ENCODE data around the gene APOC4. TPM values are rescaled to one million over a fixed set of nuclear protein-coding genes. Genes with fewer than 3 reads are reported as not detected.

APOC4 gene
- total RNA-seq, 1 donor from 2014 or later: not detected

DNA sequence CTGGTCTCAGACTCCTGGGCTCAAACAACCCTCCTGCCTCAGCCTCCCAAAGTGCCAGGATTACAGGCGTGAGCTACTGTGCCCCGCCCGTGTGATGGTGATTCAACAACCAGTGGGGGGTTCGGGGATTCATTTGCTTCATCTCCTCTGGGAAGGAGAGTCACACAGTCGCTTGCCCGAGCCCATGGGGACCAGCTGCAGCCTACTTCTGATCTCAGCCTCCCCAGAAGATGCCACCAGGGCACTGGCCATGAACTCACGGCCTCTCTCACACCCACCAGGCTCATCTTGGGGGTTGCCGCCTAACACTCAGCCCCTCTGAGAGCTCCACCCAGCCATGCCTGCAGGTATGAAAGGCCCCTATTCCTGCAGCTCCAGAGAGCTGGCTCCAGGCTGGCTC, 44.2 kb upstream of the APOC4 start:
- Mint-ChIP-seq H3K9me3 (ENCODE audit: unreplicated experiment) (no peaks in the 10 kb centered on the region), H3K36me3 (ENCODE audit: low read depth, unreplicated experiment) (peaks cover 43% of the 10 kb centered on the region), H3K4me1 (ENCODE audit: unreplicated experiment) (no peaks in the 10 kb centered on the region), H3K27ac (ENCODE audit: unreplicated experiment) (no peak overlapping the region), H3K27me3 (ENCODE audit: unreplicated experiment) (peaks cover 15% of the 10 kb centered on the region), H3K4me3 (ENCODE audit: unreplicated experiment) (no peak overlapping the region)
- DNase-seq (ENCODE audit: low spot score): no peak
- TF ChIP-seq CTCF (IDR thresholded peaks at IDR 0.05; ENCODE audit: unreplicated experiment): no peak

DNA sequence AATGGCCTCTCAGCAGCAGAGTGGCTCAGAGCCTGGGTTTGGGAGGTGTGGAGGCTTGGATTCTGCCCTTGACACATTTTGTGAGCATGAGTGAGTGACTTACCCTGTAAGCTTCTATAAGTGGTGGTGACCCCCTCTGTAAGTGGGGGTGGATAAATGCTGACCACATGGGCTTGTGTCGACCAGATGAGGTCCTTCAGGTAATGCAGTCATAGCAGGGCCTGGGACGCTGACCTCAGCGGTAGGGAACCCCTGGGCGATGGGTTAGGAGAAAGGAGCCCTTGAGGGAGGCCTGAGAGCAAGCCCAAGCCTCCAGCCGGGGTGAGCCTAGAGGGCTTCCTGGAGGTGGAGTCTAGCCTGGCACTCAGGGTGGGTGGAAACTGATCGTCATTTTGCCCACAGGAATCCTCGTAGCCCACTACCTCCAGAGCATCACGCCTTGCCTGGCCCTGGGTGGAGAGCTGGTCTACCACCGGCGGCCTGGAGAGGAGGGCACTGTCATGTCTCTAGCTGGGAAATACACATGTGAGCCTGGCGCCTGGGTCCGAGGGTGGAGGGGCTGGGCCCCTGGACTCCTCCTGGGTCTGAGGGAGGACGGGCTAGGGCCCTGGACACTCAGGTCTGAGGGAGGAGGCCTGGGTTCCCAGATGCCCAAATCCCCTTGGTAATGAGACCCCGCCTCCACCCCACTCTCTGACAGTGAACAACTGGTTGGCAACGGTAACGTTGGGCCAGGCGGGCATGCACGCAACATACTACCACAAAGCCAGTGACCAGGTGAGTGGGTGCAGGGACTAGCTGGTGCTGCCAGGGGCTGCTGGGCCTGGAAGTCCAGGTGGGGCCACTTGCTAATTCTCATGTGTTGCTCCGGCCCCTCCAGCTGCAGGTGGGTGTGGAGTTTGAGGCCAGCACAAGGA, 41.5 kb upstream of the APOC4 start:
- Mint-ChIP-seq H3K4me1 (ENCODE audit: unreplicated experiment) (no peaks in the 10 kb centered on the region), H3K4me3 (ENCODE audit: unreplicated experiment) (no peak overlapping the region), H3K9me3 (ENCODE audit: unreplicated experiment) (no peaks in the 10 kb centered on the region), H3K36me3 (ENCODE audit: low read depth, unreplicated experiment) (peaks cover 29% of the 10 kb centered on the region), H3K27me3 (ENCODE audit: unreplicated experiment) (peaks cover 15% of the 10 kb centered on the region), H3K27ac (ENCODE audit: unreplicated experiment) (no peak overlapping the region)
- DNase-seq (ENCODE audit: low spot score): no peak
- no peak for TF ChIP-seq CTCF (IDR thresholded peaks at IDR 0.05; ENCODE audit: unreplicated experiment)

- H3K36me3 Mint-ChIP-seq (ENCODE audit: low read depth, unreplicated experiment): peaks cover 14% of the 10 kb centered on the region
- H3K27ac Mint-ChIP-seq (ENCODE audit: unreplicated experiment): no peak overlapping the region
- H3K9me3 Mint-ChIP-seq (ENCODE audit: unreplicated experiment): no peaks in the 10 kb centered on the region
- no peak for TF ChIP-seq CTCF (IDR thresholded peaks at IDR 0.05; ENCODE audit: unreplicated experiment)
- no peak overlapping the region for H3K4me3 Mint-ChIP-seq (ENCODE audit: unreplicated experiment)
- H3K27me3 Mint-ChIP-seq (ENCODE audit: unreplicated experiment): peaks cover 8% of the 10 kb centered on the region
- H3K4me1 Mint-ChIP-seq (ENCODE audit: unreplicated experiment): no peaks in the 10 kb centered on the region
- DNase-seq (ENCODE audit: low spot score): no peak
Observed at GRCh38 chr19:44903216-44903601, 38.8 kb upstream of the APOC4 start.

- H3K27me3 Mint-ChIP-seq (ENCODE audit: unreplicated experiment): peaks cover 7% of the 10 kb centered on the region
- H3K27ac Mint-ChIP-seq (ENCODE audit: unreplicated experiment): no peak overlapping the region
- no peaks in the 10 kb centered on the region for H3K4me1 Mint-ChIP-seq (ENCODE audit: unreplicated experiment)
- H3K9me3 Mint-ChIP-seq (ENCODE audit: unreplicated experiment): no peaks in the 10 kb centered on the region
- peak; percentile 87 for DNase-seq (ENCODE audit: low spot score)
- H3K36me3 Mint-ChIP-seq (ENCODE audit: low read depth, unreplicated experiment): peaks cover 13% of the 10 kb centered on the region
- no peak overlapping the region for H3K4me3 Mint-ChIP-seq (ENCODE audit: unreplicated experiment)
- TF ChIP-seq CTCF (IDR thresholded peaks at IDR 0.05; ENCODE audit: unreplicated experiment): peak; percentile 99
Observed at GRCh38 chr19:44903602-44904425, 38.2 kb upstream of the APOC4 start.
